HEK293 (cell line): ENCODE results near the gene AIRE.

ENCODE experiments used
- CTCF ChIA-PET: fragments of 350-600 bp; formaldehyde crosslinking; extraction: SDS; loops from one replicate; lab custom pipeline; 2021; ENCODE audit warnings: antibody characterized with exemption; lab: Yijun Ruan, JAX
- POLR2A ChIA-PET: fragments of 300-600 bp; formaldehyde crosslinking; extraction: SDS; loops from one replicate; lab custom pipeline; 2020; ENCODE audit warnings: antibody characterized with exemption, inconsistent platforms; lab: Yijun Ruan, JAX
- H3K27ac ChIP-seq: fragments of 200-500 bp; sonication (Bioruptor generic); 2 replicates; pipeline ENCODE4 v1.5.1; 2014; ENCODE audit warnings: low read depth, low read length, control low read depth, inconsistent platforms; ENCODE audit errors: extremely low read depth
- H3K36me3 ChIP-seq, 2 experiments: fragments of 200-500 bp in 1 of 2; sonication (Bioruptor generic) in 1 of 2; 1 replicate in 1 of 2; 2 replicates in 1 of 2; pipeline ENCODE4 v1.5.1; 2014 to 2017; ENCODE audit warnings: inconsistent platforms in 2 of 2, low read length in 2 of 2; ENCODE audit not compliant: control insufficient read depth in 2 of 2, insufficient read depth in 1 of 2
- H3K4me1 ChIP-seq: fragments of 200-500 bp; sonication (Bioruptor generic); 2 replicates; pipeline ENCODE4 v1.5.1; 2014; ENCODE audit warnings: mild to moderate bottlenecking, low read length, inconsistent platforms; ENCODE audit not compliant: control insufficient read depth, insufficient read depth
- H3K4me3 ChIP-seq: 2 replicates; pipeline ENCODE4 v1.5.1; 2011; ENCODE audit warnings: low read depth, mild to moderate bottlenecking, control low read depth, low read length, moderate library complexity
- H3K9me3 ChIP-seq: fragments of 200-500 bp; sonication (Bioruptor generic); 2 replicates; pipeline ENCODE4 v1.5.1; 2014; ENCODE audit warnings: low read depth, low read length, inconsistent platforms; ENCODE audit not compliant: control insufficient read depth, insufficient read depth
- GLIS2 ChIP-seq: fragments of 450-650 bp; formaldehyde crosslinking; IDR thresholded peaks from 2 replicates; pipeline ENCODE4 v1.5.1; 2016; ENCODE audit warnings: missing biosample characterization, missing genetic modification characterization
- IKZF3 ChIP-seq: fragments of 450-650 bp; IDR thresholded peaks from 2 replicates; pipeline ENCODE4 v1.5.0; 2018; ENCODE audit warnings: missing biosample characterization, mild to moderate bottlenecking, missing genetic modification characterization, moderate library complexity
- KLF1 ChIP-seq: fragments of 450-650 bp; formaldehyde crosslinking; IDR thresholded peaks from 2 replicates; pipeline ENCODE4 v1.5.1; 2016; ENCODE audit warnings: missing biosample characterization, missing genetic modification characterization
- KLF9 ChIP-seq: fragments of 450-650 bp; formaldehyde crosslinking; IDR thresholded peaks from 2 replicates; pipeline ENCODE4 v1.5.1; 2016; ENCODE audit warnings: missing biosample characterization, missing genetic modification characterization, low read depth
- SP7 ChIP-seq: fragments of 450-650 bp; formaldehyde crosslinking; IDR thresholded peaks from 2 replicates; pipeline ENCODE4 v1.5.1; 2016; ENCODE audit warnings: missing biosample characterization, missing genetic modification characterization
- ZBTB20 ChIP-seq: fragments of 450-650 bp; formaldehyde crosslinking; IDR thresholded peaks from 2 replicates; pipeline ENCODE4 v1.5.1; 2016; ENCODE audit warnings: missing biosample characterization, missing genetic modification characterization
- ZBTB48 ChIP-seq: fragments of 450-650 bp; formaldehyde crosslinking; IDR thresholded peaks from 2 replicates; pipeline ENCODE4 v1.5.1; 2016; ENCODE audit warnings: missing biosample characterization, missing genetic modification characterization
- ZNF146 ChIP-seq: fragments of 450-650 bp; formaldehyde crosslinking; IDR thresholded peaks from 2 replicates; pipeline ENCODE4 v1.5.1; 2016; ENCODE audit warnings: missing biosample characterization, missing genetic modification characterization
- ZNF211 ChIP-seq: fragments of 450-650 bp; formaldehyde crosslinking; IDR thresholded peaks from 2 replicates; pipeline ENCODE4 v1.5.1; 2016; ENCODE audit warnings: low read depth, missing biosample characterization, missing genetic modification characterization
- ZNF423 ChIP-seq: fragments of 450-650 bp; formaldehyde crosslinking; IDR thresholded peaks from 2 replicates; pipeline ENCODE4 v1.5.1; 2016; ENCODE audit warnings: missing biosample characterization, missing genetic modification characterization
- ZNF426 ChIP-seq: fragments of 450-650 bp; formaldehyde crosslinking; IDR thresholded peaks from 2 replicates; pipeline ENCODE4 v1.5.1; 2017; ENCODE audit warnings: missing biosample characterization, missing genetic modification characterization, mild to moderate bottlenecking, inconsistent platforms, moderate library complexity
- ZNF561 ChIP-seq: fragments of 450-650 bp; IDR thresholded peaks from 2 replicates; pipeline ENCODE4 v1.5.1; 2018; ENCODE audit warnings: missing biosample characterization, missing genetic modification characterization, borderline replicate concordance
- ZNF76 ChIP-seq: fragments of 450-650 bp; formaldehyde crosslinking; IDR thresholded peaks from 2 replicates; pipeline ENCODE4; 2016; ENCODE audit warnings: low read depth, missing biosample characterization, missing genetic modification characterization, borderline replicate concordance
- ZNF837 ChIP-seq: fragments of 450-650 bp; formaldehyde crosslinking; IDR thresholded peaks from 2 replicates; pipeline ENCODE4 v1.5.1; 2016; ENCODE audit warnings: missing biosample characterization, missing genetic modification characterization
- TF ChIP-seq, protein P1 (sequence below): fragments of 450-650 bp; formaldehyde crosslinking; IDR thresholded peaks from 2 replicates; pipeline ENCODE4 v1.5.1; 2016; ENCODE audit warnings: missing biosample characterization, missing genetic modification characterization, low read depth
- TF ChIP-seq, protein P2 (sequence below): fragments of 450-650 bp; formaldehyde crosslinking; conservative IDR thresholded peaks from 2 replicates; pipeline ENCODE4 v1.5.1; 2016; ENCODE audit warnings: low read depth, missing biosample characterization, missing genetic modification characterization

The AIRE gene

DNA sequence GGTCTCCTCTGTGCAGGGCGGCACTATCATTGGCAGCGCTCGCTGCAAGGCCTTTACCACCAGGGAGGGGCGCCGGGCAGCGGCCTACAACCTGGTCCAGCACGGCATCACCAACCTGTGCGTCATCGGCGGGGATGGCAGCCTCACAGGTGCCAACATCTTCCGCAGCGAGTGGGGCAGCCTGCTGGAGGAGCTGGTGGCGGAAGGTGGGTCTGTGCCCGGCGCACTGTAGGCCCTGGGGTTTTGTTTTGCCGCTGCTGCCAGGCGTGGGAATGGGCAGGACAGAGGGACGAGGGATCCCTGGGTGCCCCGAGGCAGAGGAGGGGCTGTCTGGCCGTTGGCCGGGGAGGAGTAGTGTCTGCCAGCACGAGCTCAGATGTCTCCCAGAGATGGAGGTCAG, 26.4 kb downstream of the AIRE start (continued):
- TF ChIP-seq, protein P1, sequence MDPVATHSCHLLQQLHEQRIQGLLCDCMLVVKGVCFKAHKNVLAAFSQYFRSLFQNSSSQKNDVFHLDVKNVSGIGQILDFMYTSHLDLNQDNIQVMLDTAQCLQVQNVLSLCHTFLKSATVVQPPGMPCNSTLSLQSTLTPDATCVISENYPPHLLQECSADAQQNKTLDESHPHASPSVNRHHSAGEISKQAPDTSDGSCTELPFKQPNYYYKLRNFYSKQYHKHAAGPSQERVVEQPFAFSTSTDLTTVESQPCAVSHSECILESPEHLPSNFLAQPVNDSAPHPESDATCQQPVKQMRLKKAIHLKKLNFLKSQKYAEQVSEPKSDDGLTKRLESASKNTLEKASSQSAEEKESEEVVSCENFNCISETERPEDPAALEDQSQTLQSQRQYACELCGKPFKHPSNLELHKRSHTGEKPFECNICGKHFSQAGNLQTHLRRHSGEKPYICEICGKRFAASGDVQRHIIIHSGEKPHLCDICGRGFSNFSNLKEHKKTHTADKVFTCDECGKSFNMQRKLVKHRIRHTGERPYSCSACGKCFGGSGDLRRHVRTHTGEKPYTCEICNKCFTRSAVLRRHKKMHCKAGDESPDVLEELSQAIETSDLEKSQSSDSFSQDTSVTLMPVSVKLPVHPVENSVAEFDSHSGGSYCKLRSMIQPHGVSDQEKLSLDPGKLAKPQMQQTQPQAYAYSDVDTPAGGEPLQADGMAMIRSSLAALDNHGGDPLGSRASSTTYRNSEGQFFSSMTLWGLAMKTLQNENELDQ (tag by site-specific recombination): no peak
- TF ChIP-seq ZBTB48 (tag by site-specific recombination): no peak
- no peak for TF ChIP-seq ZNF561 (tag by site-specific recombination)
- TF ChIP-seq, all 188 proteins: peak for 0

DNA sequence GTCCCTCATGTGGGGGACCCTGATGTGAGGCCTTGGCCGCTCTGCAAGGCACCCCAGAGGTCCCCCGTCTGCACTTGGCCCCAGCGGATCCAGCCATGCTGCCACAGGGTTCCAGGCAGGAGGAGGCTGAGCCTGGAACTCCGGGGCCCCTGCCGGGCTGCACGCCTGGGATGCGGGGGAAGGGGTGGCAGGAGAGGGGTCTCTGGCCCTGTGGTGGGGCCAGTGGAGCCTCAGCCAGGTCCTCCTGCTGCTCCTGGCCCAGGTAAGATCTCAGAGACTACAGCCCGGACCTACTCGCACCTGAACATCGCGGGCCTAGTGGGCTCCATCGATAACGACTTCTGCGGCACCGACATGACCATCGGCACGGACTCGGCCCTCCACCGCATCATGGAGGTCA, 27.0 kb downstream of the AIRE start:
- H3K4me1 ChIP-seq: no peaks in the 10 kb centered on the region
- H3K27ac ChIP-seq: no peak overlapping the region
- peaks cover 8 to 92% of the 10 kb centered on the region in 2 experiments; a peak in 2 of 3 replicates for H3K36me3 ChIP-seq
- ChIA-PET POLR2A (no interaction called here), CTCF (no interaction called here)
- TF ChIP-seq, protein P2, sequence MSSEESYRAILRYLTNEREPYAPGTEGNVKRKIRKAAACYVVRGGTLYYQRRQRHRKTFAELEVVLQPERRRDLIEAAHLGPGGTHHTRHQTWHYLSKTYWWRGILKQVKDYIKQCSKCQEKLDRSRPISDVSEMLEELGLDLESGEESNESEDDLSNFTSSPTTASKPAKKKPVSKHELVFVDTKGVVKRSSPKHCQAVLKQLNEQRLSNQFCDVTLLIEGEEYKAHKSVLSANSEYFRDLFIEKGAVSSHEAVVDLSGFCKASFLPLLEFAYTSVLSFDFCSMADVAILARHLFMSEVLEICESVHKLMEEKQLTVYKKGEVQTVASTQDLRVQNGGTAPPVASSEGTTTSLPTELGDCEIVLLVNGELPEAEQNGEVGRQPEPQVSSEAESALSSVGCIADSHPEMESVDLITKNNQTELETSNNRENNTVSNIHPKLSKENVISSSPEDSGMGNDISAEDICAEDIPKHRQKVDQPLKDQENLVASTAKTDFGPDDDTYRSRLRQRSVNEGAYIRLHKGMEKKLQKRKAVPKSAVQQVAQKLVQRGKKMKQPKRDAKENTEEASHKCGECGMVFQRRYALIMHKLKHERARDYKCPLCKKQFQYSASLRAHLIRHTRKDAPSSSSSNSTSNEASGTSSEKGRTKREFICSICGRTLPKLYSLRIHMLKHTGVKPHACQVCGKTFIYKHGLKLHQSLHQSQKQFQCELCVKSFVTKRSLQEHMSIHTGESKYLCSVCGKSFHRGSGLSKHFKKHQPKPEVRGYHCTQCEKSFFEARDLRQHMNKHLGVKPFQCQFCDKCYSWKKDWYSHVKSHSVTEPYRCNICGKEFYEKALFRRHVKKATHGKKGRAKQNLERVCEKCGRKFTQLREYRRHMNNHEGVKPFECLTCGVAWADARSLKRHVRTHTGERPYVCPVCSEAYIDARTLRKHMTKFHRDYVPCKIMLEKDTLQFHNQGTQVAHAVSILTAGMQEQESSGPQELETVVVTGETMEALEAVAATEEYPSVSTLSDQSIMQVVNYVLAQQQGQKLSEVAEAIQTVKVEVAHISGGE (tag by site-specific recombination): no peak
- TF ChIP-seq ZNF426 (tag by site-specific recombination) (no peak), ZNF76 (tag by site-specific recombination) (no peak), IKZF3 (tag by site-specific recombination) (no peak)
- TF ChIP-seq, all 188 proteins: peak for 0
- Histone ChIP-seq H3K4me3 (no peak overlapping the region), H3K9me3 (no peaks in the 10 kb centered on the region)

DNA sequence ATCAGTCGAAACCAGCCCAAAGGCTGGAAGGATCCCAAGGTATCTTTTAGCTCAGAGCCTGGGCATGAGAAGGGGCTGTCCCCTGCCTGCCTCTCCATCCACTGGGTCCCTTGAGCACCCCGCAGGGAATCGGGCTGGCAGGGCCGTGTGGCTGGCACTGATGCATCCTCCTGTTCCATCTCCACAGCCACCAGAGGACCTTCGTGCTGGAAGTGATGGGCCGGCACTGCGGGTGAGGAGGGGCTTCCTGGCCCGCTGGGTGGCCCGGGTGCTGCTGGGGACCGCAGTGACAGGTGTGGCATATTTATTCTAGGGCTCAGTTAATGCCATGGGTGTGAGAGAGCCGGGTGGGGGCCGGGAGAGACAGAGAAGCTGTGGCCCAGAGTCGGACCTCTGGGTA, 27.8 kb downstream of the AIRE start:
- H3K36me3 ChIP-seq: peaks cover 8 to 93% of the 10 kb centered on the region in 2 experiments; a peak in 2 of 3 replicates
- POLR2A ChIA-PET: no interaction called here

DNA sequence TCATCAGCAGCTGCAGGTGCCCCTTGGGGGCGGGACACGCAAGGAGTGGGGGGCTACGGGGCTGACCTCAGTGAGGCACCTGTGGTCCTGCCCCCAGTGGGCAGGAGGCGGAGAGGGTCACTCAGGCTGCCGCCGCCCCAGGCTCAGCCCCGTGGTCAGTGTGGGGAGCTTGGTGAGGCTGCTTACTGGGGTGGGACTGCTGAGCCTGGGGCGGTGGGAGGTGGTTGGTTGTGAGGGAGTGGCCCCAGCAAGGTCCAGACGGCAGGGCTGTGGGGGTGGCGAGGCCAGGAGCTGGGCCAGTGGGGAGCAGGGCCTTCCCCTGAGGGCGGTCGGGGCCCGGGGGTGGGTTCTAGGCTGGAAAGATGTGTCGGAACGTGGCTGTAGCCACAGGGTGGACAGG, 28.5 kb downstream of the AIRE start:
- TF ChIP-seq ZNF146 (tag by site-specific recombination): no peak
- 0 out of 2 replicates have a peak, but pooled peaks have one; percentile 11 for TF ChIP-seq GLIS2
- TF ChIP-seq KLF1: peak; percentile 60
- ChIA-PET POLR2A (no interaction called here), CTCF (no interaction called here)
- Histone ChIP-seq H3K27ac (no peak overlapping the region), H3K4me1 (no peaks in the 10 kb centered on the region), H3K9me3 (no peaks in the 10 kb centered on the region), H3K36me3 (peaks cover 8 to 94% of the 10 kb centered on the region in 2 experiments; a peak in 2 of 3 replicates), H3K4me3 (no peak overlapping the region)

More for the DNA sequence above, 27.8 kb downstream of the AIRE start:
- H3K9me3 ChIP-seq: no peaks in the 10 kb centered on the region
- no peak overlapping the region for H3K27ac ChIP-seq
- TF ChIP-seq ZNF837 (no peak), ZNF211 (tag by site-specific recombination) (no peak), SP7 (tag by site-specific recombination) (no peak), KLF9 (tag by site-specific recombination) (no peak), ZBTB20 (tag by site-specific recombination) (no peak), ZNF423 (tag by site-specific recombination) (no peak)
- CTCF ChIA-PET: interaction anchor here (0.6 kb wide), 1 partner anchor 8 kb away, joined by 3 read pairs; no protein-coding TSS in a partner anchor
- H3K4me3 ChIP-seq: no peak overlapping the region
- no peaks in the 10 kb centered on the region for H3K4me1 ChIP-seq
